HG03139 (cell line): Measurements from ENCODE around the gene OR4X1.
"Not testable (repeated sequence)": the region's sequence is repeated elsewhere in the genome, so short reads cannot be mapped to it uniquely, and the experiment has no call there.

Experiments
- ATAC-seq: cut with Tn5 transposase; IDR thresholded peaks from one replicate; pipeline ENCODE4 v1.9.1; 2021; ENCODE audit not compliant: unreplicated experiment

The OR4X1 gene

GRCh38 chr11:48263423-48263911, at the start of gene OR4X1:
TSS of gene OR4X1 (plus strand) at chr11:48263861. CDS start at chr11:48263861, 0 bp downstream.
- ATAC-seq: no peak

- ATAC-seq: no peak
Observed at GRCh38 chr11:48216510-48216909, 47.2 kb upstream of the OR4X1 start, which contains the start of gene OR4B1. TSS of gene OR4B1 (plus strand) at chr11:48216810. CDS start at chr11:48216810, 0 bp downstream.

GRCh38 chr11:48228761-48229160, 34.9 kb upstream of the OR4X1 start:
- no peak for ATAC-seq

- ATAC-seq: not testable (repeated sequence)
Observed at GRCh38 chr11:48230057-48230456, 33.6 kb upstream of the OR4X1 start.

- no peak for ATAC-seq
Observed at GRCh38 chr11:48237727-48238126, 25.9 kb upstream of the OR4X1 start.

GRCh38 chr11:48242501-48242900, 21.2 kb upstream of the OR4X1 start:
- ATAC-seq: no peak

GRCh38 chr11:48244804-48245203, 18.9 kb upstream of the OR4X1 start, which contains the start of gene OR4X2:
TSS of gene OR4X2 (plus strand) at chr11:48245104. CDS start at chr11:48245104, 0 bp downstream.
- ATAC-seq: no peak

- ATAC-seq: no peak
Observed at GRCh38 chr11:48248902-48249301, 14.8 kb upstream of the OR4X1 start.

- no peak for ATAC-seq
Observed at GRCh38 chr11:48261600-48261999, 2.1 kb upstream of the OR4X1 start.

GRCh38 chr11:48270621-48271020, 7.0 kb downstream of the OR4X1 start:
- ATAC-seq: no peak

- ATAC-seq: no peak
Observed at GRCh38 chr11:48272606-48273005, 8.9 kb downstream of the OR4X1 start.

GRCh38 chr11:48305923-48306322, 42.3 kb downstream of the OR4X1 start, which contains the start of gene OR4S1:
TSS of gene OR4S1 (plus strand) at chr11:48306223. CDS start at chr11:48306223, 0 bp downstream.
- no peak for ATAC-seq

GRCh38 chr11:48307760-48308386, 44.2 kb downstream of the OR4X1 start:
- peak; percentile 69 for ATAC-seq

- ATAC-seq: not testable (repeated sequence)
Observed at GRCh38 chr11:48313590-48313989, 49.9 kb downstream of the OR4X1 start.
